GM21786 (cell line): ENCODE results near the gene NLRP5.
"Not testable (repeated sequence)": the region's sequence is repeated elsewhere in the genome, so short reads cannot be mapped to it uniquely, and the experiment has no call there.

Experiments used
- ATAC-seq: cut with Tn5 transposase; IDR thresholded peaks from one replicate; pipeline ENCODE4 v1.9.1; 2021; ENCODE audit not compliant: unreplicated experiment

The NLRP5 gene

DNA sequence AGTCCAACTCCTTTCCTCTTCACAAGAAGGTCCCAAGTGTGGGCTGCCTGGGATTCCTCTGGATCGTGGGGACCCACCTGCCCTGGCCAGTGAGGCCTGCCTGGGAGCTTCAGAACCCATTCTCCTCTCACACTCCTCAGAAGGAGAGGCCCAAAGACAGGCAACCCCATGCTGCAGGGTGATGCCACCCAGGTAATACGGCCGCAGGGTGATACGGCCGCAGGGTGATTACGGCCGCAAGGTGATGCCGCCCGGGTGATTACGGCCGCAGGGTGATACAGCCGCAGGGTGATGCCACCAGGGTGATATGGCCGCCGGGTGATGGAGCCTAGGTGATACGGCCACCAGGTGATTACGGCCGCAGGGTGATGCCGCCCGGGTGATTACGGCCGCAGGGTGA, 111.7 kb downstream of the NLRP5 start:
- not testable (repeated sequence) for ATAC-seq

DNA sequence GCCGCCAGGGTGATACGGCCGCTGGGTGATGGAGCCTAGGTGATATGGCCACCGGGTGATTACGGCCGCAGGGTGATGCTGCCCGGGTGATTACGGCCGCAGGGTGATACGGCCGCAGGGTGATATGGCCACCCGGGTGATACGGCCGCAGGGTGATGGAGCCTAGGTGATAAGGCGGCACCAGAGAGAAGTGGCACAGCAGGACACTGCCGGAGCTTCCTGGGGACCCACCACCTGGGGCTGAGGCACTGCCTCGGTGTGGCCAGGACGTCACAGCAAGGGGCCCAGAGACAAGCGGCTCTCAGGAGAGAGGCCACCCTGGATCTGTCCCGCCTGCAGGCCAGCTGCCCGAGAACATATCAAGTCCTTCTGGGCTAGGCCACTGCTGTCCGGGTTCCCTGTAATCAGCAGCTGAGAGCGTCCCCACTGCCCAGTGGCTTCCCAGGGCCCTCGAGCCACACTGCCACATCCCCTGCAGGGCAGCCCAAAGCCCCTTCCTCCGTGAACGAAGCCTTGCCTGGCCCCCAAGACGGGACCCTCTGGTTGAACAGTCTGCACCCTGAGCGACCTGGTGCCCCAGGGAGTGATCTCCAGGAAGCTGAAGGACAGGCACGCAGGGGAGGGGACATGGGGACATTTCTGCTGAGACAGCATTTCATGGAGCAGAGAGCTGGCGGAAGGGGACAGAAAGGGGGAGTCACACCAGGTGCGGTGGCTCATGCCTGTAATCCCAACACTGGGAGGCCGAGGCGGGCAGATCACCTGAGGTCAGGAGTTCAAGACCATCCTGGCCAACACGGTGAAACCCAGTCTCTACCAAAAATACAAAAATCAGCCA, 112.4 kb downstream of the NLRP5 start:
- ATAC-seq = no peak

DNA sequence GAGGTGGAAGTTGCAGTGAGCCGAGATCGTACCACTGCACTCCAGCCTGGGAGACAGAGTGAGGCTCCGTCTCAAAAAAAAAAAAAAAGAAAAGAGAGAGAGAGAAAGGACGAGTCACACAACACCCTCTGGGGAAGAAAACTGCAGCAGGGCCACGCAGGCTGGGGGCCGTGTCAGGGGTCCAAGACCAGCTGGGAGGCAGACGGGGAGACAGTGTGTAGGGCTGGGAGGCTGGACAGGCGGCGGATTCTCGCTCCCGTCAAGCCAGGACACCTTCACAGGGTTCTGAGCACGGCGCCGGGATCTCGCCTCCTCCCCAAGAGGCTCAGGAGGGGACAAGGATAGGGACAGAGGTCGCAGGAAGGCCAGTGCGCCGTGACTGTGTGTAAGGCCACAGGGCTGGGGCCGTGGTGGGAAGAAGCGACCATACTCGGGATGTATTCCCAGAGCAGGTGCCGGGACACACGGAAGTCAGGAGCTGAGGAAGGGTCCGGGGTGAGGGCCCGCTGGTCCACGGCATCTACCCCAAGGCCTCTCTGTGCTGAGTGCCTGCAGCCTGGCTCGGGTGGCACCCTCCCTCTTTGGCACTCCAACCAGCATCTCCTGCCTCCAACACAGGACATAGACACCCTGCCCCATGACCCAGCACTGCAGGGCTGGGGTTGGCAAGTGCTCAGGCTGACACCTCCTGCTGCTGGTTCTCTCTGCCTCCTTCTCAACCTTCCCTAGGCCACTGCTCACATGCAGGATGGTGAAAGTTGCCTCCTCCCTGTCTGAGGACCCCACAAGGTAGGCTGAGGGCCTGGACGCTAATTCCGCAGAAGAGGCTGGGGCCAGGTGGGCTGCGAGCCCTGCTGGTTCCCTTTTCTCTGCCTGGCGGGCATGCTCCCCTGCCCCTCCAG, 113.3 kb downstream of the NLRP5 start:
- ATAC-seq = no peak

GRCh38 chr19:56101095-56101494, 114.5 kb downstream of the NLRP5 start:
- ATAC-seq = no peak

DNA sequence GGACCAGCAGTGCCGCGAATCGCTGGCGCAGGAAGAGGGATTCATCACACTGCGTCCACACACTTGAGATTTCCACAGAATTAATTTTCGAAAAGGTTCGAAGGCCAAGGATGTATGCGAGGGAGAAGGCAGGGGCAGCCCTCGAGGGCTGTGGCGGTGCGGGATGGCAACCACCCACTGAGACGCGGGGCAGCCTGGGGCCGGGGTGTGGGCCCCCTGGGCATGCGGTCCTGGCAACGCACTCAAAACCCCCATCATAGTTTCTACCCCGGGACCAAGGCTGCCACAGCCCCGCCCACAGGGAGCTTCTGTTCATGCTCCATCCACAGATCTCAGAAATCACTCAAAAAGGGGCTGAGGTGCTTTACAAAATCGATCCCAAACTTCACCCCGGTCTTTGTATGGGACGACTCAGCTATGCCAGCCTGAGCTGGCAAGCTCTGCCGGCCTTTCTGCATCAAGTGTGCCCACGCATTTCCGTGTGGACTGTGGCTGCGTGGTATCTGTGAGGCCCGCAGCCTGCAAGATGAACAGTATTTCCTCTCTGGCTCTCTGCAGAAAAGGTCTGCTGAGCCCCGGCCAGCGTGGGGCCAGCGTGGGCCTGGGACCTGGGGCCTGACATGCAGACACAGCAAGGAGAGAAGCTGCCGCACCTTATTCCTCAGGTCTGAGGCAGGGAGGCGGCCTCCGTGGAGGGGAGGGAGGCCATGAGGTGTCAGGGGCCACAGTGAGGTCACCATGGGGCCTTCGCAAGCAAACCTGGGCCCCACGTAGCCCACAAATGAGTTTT, 115.4 kb downstream of the NLRP5 start:
- ATAC-seq = no peak

DNA sequence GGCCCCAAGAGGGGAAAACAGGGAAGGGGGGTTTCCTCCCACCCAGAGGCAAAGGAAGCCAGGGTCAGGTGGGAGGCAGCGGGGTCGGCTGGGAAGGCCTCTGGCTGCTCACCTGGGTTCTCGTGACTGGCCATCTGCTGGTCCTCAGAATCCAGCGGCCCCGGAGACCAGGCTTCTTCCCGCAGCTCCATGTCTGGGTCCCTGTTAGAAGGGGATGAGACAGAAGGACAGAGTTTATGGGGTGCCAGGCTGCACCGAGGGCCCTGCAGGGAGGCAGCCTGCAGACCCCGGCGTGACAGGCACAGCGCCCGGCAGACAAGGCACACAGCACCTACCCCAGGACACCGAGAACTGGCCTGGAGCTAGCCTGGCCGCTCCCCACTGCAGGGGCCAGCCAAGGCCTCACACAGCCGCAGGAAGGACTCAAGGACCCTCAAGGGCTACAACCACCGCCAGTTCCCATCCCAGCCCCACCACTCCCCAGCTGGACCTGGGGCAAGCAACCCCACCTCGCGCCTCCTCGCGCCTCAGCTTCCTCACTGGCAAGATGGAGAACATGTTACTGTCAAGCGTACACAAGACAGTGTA, 116.5 kb downstream of the NLRP5 start:
- ATAC-seq = no peak

DNA sequence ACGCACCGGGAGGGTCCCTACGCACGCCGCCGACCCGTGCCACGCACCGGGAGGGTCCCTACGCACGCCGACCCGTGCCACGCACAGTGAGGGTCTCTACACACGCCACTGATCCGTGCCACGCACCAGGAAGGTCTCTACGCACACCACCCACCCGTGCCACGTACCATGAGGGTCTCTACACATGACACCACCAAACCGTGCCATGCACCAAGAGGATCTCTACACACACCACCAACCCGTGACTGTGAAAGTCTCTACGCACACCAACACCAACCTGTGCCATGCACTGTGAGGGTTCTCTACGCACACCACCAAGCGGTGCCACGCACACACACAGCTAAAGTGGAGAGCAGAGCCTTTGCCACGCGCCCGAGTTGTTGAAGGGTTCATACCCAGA, 117.8 kb downstream of the NLRP5 start:
- no peak for ATAC-seq

- ATAC-seq = no peak
These were observed 118.6 kb downstream of the NLRP5 start for GRCh38 chr19:56105090-56105701.

DNA sequence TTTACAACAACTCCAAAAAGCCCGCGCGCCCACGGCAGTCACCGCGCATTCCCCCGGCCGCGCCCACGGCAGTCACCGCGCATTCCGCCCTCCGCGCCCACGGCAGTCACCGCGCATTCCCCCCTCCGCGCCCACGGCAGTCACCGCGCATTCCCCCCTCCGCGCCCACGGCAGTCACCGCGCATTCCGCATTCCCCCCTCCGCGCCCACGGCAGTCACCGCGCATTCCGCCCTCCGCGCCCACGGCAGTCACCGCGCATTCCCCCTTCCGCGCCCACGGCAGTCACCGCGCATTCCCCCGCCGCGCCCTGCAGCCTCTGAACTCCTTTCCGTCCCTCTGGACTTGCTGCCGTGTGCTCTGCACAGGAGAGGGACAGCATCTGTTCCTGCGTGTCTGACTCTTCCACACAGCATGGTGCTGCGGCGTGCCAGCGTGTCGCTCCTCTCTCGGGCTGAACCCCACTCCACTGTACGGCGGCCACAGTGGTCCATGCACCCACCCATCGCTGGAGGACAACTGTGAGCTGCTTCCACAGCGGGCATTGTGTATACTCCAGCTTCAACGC, 119.3 kb downstream of the NLRP5 start:
- ATAC-seq = not testable (repeated sequence)

- ATAC-seq = no peak
These were observed 119.8 kb downstream of the NLRP5 start for GRCh38 chr19:56106397-56106849.

- no peak for ATAC-seq
These were observed 120.4 kb downstream of the NLRP5 start for GRCh38 chr19:56106993-56107392.

- ATAC-seq = no peak
These were observed 121.2 kb downstream of the NLRP5 start for GRCh38 chr19:56107626-56108351.

DNA sequence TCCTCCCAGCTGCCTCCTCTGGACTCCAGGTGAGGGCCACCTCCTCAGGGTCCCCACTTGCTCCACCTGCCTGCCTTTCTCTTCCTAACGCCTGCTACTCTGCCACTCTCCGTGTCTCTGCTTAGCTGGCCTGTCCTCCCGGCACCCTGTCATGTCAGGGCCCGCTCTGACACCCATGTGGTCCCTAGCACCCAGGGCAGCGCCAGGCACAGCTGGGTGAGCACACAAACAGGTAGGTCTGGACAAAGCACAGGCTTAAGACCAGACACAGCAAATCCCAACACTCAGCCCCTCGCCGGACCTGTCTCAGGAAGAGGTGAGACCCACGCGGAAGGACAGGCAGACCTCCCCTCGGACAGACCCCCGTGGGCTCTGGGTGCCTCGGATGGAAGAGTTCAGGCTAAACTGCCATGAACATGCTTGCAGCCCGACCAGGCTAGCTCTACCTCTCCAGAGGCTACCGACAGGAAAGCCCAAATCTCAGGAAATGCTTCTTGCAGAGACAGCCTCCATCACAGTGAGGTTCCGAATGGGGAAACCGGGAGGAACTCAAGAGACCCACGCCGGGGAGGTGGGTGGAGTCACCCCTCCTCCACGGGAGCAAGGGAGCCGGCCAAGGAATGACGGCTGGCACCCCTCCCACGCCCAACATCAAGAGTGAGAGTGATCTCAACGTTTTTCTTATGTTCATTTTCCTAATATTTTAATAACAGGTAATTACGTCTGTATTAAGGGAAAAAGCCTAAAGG, 122.0 kb downstream of the NLRP5 start:
- ATAC-seq = no peak

DNA sequence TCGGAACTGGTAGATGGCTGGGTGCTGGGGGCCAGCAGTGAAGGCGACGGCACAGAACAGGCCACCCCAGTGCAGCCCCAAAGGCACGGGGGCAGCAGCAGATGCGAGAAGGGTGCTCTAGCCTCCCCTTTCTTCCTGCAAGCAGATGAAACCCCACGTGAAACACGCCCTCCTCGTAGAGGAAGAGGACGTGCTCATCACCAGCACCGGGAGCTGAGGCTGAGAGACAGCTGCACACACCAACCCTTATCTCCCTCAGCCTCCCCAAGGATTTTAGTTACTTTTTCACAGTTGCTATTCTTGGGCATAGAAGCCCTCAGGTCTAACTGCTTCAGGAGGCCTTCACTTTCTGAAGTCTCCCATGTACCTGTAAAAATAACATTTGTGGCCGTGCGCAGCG, 122.7 kb downstream of the NLRP5 start:
- ATAC-seq = no peak

DNA sequence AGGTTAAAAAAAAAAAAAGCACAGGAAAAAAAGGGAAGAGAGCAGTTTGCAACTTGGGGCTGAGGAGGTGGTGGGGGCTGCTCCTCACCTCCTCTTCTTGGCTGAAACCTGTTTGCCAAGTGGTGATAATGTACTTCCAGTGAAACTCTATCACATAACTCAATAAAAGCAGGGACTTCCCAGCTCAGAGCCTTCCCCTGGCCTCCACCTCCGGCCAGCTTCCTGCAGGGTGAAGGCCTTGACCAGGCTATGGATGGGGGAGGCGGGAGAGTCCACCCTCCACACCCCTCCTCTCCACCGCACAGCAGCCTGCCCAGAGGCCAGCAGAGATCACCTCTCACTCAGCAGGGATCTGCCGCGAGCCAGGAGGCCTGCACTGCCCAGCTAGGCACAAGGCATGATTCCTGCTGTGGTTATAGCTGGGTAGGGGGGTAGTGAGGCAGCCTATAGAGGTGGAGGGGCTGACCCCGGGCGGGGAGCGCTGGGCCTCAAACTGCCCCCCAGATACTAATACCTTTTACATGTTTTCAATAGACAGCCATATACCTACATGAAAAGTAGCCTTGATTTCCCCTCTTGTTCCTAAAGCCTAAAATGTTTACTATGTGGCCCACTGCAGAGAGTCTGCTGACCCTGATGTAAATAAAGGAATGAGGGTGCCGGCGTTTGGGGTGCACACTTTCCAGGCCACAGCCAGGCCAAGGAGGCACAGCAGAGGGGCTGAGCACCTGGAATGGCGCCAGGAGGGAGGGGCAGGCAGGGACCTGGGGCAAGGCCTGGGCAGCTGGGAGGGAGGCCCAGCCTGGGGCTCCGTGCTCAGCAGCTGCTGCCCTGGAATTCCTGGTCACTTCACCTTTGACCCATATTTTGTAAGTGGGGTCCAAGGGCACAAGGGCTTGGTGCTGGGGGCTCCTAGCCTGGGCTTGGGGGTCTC, 124.2 kb downstream of the NLRP5 start:
- no peak for ATAC-seq
